H9 (cell line): Measurements from ENCODE around the gene SPOP. TPM values are rescaled to one million over a fixed set of nuclear protein-coding genes. Genes with fewer than 3 reads are reported as not detected.

Source experiments
- DNase-seq: peaks from one replicate; pipeline ENCODE4 v3.0.0-alpha.2; 2017
- H2AFZ ChIP-seq: one replicate; pipeline ENCODE4 v1.6.1; 2013; ENCODE audit warnings: mild to moderate bottlenecking, low read length, control low read depth, moderate library complexity
- H2AK5ac ChIP-seq: 2 replicates; pipeline ENCODE4 v1.6.1; 2013; ENCODE audit warnings: low read length, control low read depth, mixed read lengths; ENCODE audit not compliant: insufficient read length
- H2BK120ac ChIP-seq: one replicate; pipeline ENCODE4 v1.6.1; 2013; ENCODE audit warnings: low read depth, mild to moderate bottlenecking, low read length, control low read depth, inconsistent platforms; ENCODE audit not compliant: poor library complexity, severe bottlenecking
- H2BK12ac ChIP-seq: 2 replicates; pipeline ENCODE4 v1.6.1; 2013; ENCODE audit warnings: low read length, control low read depth, mixed read lengths, low read depth; ENCODE audit not compliant: insufficient read length
- H2BK15ac ChIP-seq: 2 replicates; pipeline ENCODE4 v1.6.1; 2013; ENCODE audit warnings: low read depth, low read length, control low read depth
- H2BK20ac ChIP-seq: one replicate; pipeline ENCODE4 v1.6.1; 2013; ENCODE audit warnings: low read depth, mild to moderate bottlenecking, low read length, control low read depth, inconsistent platforms; ENCODE audit not compliant: poor library complexity, severe bottlenecking
- H2BK5ac ChIP-seq: 2 replicates; pipeline ENCODE4 v1.6.1; 2013; ENCODE audit warnings: low read length, control low read depth, mixed read lengths; ENCODE audit not compliant: insufficient read length
- H3K14ac ChIP-seq: 2 replicates; pipeline ENCODE4 v1.6.1; 2013; ENCODE audit warnings: low read length, control low read depth; ENCODE audit not compliant: insufficient read depth
- H3K18ac ChIP-seq: 2 replicates; pipeline ENCODE4 v1.6.1; 2013; ENCODE audit warnings: low read depth, mild to moderate bottlenecking, mixed read lengths, low read length, control low read depth; ENCODE audit not compliant: insufficient read length
- H3K23ac ChIP-seq: 2 replicates; pipeline ENCODE4 v1.6.1; 2013; ENCODE audit warnings: low read length, control low read depth, mixed read lengths, low read depth; ENCODE audit not compliant: insufficient read length
- H3K23me2 ChIP-seq: 2 replicates; pipeline ENCODE4 v1.6.1; 2013; ENCODE audit warnings: low read depth, mild to moderate bottlenecking, mixed read lengths, low read length, control low read depth; ENCODE audit not compliant: insufficient read length, poor library complexity, severe bottlenecking
- H3K27ac ChIP-seq: 2 replicates; pipeline ENCODE4 v1.5.1; 2013; ENCODE audit warnings: low read length, control low read depth, mixed read lengths, low read depth; ENCODE audit not compliant: insufficient read length
- H3K27me3 ChIP-seq: 2 replicates; pipeline ENCODE4 v1.6.1; 2013; ENCODE audit warnings: low read length, control low read depth, inconsistent platforms; ENCODE audit not compliant: insufficient read depth
- H3K4ac ChIP-seq: 2 replicates; pipeline ENCODE4 v1.6.1; 2013; ENCODE audit warnings: low read depth, mild to moderate bottlenecking, control low read depth, inconsistent platforms, low read length, moderate library complexity
- H3K4me1 ChIP-seq: 2 replicates; pipeline ENCODE4 v1.6.1; 2013; ENCODE audit warnings: low read length, control low read depth, inconsistent platforms; ENCODE audit not compliant: insufficient read depth
- H3K4me2 ChIP-seq: 2 replicates; pipeline ENCODE4 v1.6.1; 2013; ENCODE audit warnings: low read length, control low read depth, mixed read lengths; ENCODE audit not compliant: insufficient read length, insufficient read depth
- H3K56ac ChIP-seq: 2 replicates; pipeline ENCODE4 v1.6.1; 2013; ENCODE audit warnings: low read depth, mild to moderate bottlenecking, mixed read lengths, low read length, control low read depth; ENCODE audit not compliant: insufficient read length
- H3K79me1 ChIP-seq: 2 replicates; pipeline ENCODE4 v1.6.1; 2013; ENCODE audit warnings: low read depth, mild to moderate bottlenecking, moderate library complexity, low read length, control low read depth, inconsistent platforms; ENCODE audit not compliant: insufficient read depth, poor library complexity, severe bottlenecking
- H3K79me2 ChIP-seq: 2 replicates; pipeline ENCODE4 v1.6.1; 2013; ENCODE audit warnings: low read length, control low read depth, inconsistent platforms; ENCODE audit not compliant: insufficient read depth
- H3K9ac ChIP-seq: 2 replicates; pipeline ENCODE4 v1.6.1; 2013; ENCODE audit warnings: low read length, control low read depth, mixed read lengths; ENCODE audit not compliant: insufficient read length; ENCODE audit errors: extremely low read depth
- H3K9me3 ChIP-seq: one replicate; pipeline ENCODE4 v1.6.1; 2013; ENCODE audit warnings: low read depth, low read length, inconsistent platforms; ENCODE audit not compliant: control insufficient read depth
- H3T11ph ChIP-seq: one replicate; pipeline ENCODE4 v1.6.1; 2013; ENCODE audit warnings: mild to moderate bottlenecking, low read length, control low read depth, inconsistent platforms
- H4K20me1 ChIP-seq: one replicate; pipeline ENCODE4 v1.6.1; 2013; ENCODE audit not compliant: control insufficient read depth, insufficient read length, insufficient read depth
- H4K5ac ChIP-seq: 2 replicates; pipeline ENCODE4 v1.6.1; 2013; ENCODE audit warnings: low read depth, mild to moderate bottlenecking, mixed read lengths, low read length, control low read depth; ENCODE audit not compliant: insufficient read length
- H4K8ac ChIP-seq: replicated peaks from 2 replicates; pipeline ENCODE4 v1.6.1; 2013; ENCODE audit warnings: low read length, control low read depth, mixed read lengths, low read depth; ENCODE audit not compliant: insufficient read length
- H4K91ac ChIP-seq: 2 replicates; pipeline ENCODE4 v1.6.1; 2013; ENCODE audit warnings: low read depth, mild to moderate bottlenecking, moderate library complexity, mixed read lengths, low read length, control low read depth; ENCODE audit not compliant: insufficient read length
- H3K27ac Mint-ChIP-seq, 3 experiments: 2 replicates in 2 of 3; 3 replicates in 1 of 3; pipeline ENCODE4 v1.8.0; 2020 to 2021; ENCODE audit warnings: mixed read lengths in 3 of 3, mild to moderate bottlenecking in 1 of 3, moderate library complexity in 1 of 3
- H3K27me3 Mint-ChIP-seq: 2 replicates; pipeline ENCODE4 v1.8.0; 2021; ENCODE audit warnings: low read depth, mild to moderate bottlenecking, moderate library complexity, mixed read lengths
- H3K36me3 Mint-ChIP-seq, 3 experiments: 2 replicates in 2 of 3; 3 replicates in 1 of 3; pipeline ENCODE4 v1.8.0; 2020 to 2021; ENCODE audit warnings: low read depth in 3 of 3, mixed read lengths in 3 of 3; ENCODE audit not compliant: insufficient read depth in 1 of 3
- H3K4me1 Mint-ChIP-seq, 2 experiments: 2 replicates each; pipeline ENCODE4 v1.8.0; 2020; ENCODE audit warnings: mixed read lengths in 2 of 2
- H3K4me3 Mint-ChIP-seq, 2 experiments: 2 replicates in 1 of 2; 3 replicates in 1 of 2; pipeline ENCODE4 v1.8.0; 2020 to 2021; ENCODE audit warnings: mild to moderate bottlenecking in 2 of 2, mixed read lengths in 2 of 2, moderate library complexity in 1 of 2
- H3K9me3 Mint-ChIP-seq, 2 experiments: 2 replicates in 1 of 2; 3 replicates in 1 of 2; pipeline ENCODE4 v1.8.0; 2020; ENCODE audit warnings: mild to moderate bottlenecking in 2 of 2, mixed read lengths in 2 of 2, moderate library complexity in 1 of 2
- WGBS: extraction: QIAGEN DNeasy Blood & Tissue Kit; methylation state at CpG from one replicate; pipeline ENCODE4 v1.1.7; 2013; ENCODE audit warnings: missing lambda C conversion rate, low lambda C conversion rate, mixed read lengths; ENCODE audit not compliant: insufficient read length; ENCODE audit errors: extremely low coverage; 5-methylcytosine and 5-hydroxymethylcytosine counted together
- total RNA-seq: library from RNA; stranded (reverse); gene quantifications from 2 replicates; pipeline ENCODE4 v1.2.1, GENCODE V29; 2021
- TF ChIP-seq, protein P1 (sequence below): fragments of 200-600 bp; sonication (generic); conservative IDR thresholded peaks from 3 replicates; pipeline ENCODE4 v1.8.0; 2021; ENCODE audit warnings: antibody characterized with exemption, mild to moderate bottlenecking

Gene SPOP
- total RNA-seq, 1 experiment from 2014 or later, result 33.7 TPM

DNA sequence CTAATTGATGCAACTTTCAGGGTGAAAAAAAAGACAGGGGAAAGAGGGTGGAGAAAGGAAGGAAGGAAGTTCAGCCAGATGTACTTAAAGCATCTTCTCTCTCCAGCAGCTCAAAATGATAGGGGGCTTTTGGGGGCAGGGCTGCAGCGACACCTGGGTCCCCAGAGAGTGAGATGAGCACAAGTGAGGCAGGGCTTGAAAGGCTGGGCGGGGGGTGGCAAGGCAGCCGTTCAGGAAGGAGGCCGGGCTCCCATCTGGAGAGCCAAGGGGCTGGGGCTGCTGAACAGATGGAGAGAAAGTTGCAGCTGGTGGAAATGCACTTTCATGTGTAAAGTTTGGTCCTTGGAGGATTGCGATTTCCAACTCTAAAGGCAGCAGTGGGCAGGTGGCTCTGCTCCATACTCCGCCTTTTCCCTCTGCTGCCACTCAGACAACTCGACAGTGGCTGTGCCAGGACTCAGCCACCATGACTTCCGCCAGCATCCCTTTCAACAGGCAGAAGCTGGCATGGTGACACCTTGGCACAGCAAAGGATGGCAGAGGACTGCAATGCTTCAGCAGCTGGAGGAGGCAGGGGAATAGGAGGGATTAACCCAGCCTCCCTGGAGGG, 22.2 kb upstream of the SPOP start:
- Histone ChIP-seq H3K14ac (no peak overlapping the region; the same call in 1 of the 2 replicates), H3K23me2 (peaks cover 3% of the 10 kb centered on the region), H3K56ac (no peak overlapping the region), H3K9me3 (no peaks in the 10 kb centered on the region), H3K18ac (no peak overlapping the region), H2AK5ac (no peak overlapping the region), H2BK20ac (no peak overlapping the region), H4K8ac (no peak overlapping the region), H2AFZ (no peak overlapping the region), H2BK120ac (no peak overlapping the region), H3K27me3 (no peaks in the 10 kb centered on the region), H2BK12ac (no peak overlapping the region), H2BK5ac (no peak overlapping the region), H3K4me2 (no peak overlapping the region), H3K27ac (no peak overlapping the region), H3K79me1 (no peaks in the 10 kb centered on the region), H3K4me1 (no peaks in the 10 kb centered on the region), H3K9ac (no peak overlapping the region), H4K5ac (no peak overlapping the region), H4K91ac (no peak overlapping the region), H3K23ac (no peak overlapping the region), H3T11ph (no peak overlapping the region), H2BK15ac (no peak overlapping the region), H4K20me1 (no peaks in the 10 kb centered on the region), H3K79me2 (no peaks in the 10 kb centered on the region), H3K4ac (no peak overlapping the region)
- Mint-ChIP-seq H3K4me3 (no peak overlapping the region), H3K27ac (no peak overlapping the region; a peak in 1 of 7 replicates), H3K36me3 (peaks cover 11 to 48% (median 43%) of the 10 kb centered on the region in 3 experiments; a peak in 6 of 7 replicates), H3K9me3 (no peaks in the 10 kb centered on the region), H3K4me1 (peaks cover 3% of the 10 kb centered on the region in 2 experiments), H3K27me3 (peaks cover 3% of the 10 kb centered on the region)
- WGBS, result no CpG with 5 or more reads among the region's 8 CpGs
- TF ChIP-seq, protein P1, sequence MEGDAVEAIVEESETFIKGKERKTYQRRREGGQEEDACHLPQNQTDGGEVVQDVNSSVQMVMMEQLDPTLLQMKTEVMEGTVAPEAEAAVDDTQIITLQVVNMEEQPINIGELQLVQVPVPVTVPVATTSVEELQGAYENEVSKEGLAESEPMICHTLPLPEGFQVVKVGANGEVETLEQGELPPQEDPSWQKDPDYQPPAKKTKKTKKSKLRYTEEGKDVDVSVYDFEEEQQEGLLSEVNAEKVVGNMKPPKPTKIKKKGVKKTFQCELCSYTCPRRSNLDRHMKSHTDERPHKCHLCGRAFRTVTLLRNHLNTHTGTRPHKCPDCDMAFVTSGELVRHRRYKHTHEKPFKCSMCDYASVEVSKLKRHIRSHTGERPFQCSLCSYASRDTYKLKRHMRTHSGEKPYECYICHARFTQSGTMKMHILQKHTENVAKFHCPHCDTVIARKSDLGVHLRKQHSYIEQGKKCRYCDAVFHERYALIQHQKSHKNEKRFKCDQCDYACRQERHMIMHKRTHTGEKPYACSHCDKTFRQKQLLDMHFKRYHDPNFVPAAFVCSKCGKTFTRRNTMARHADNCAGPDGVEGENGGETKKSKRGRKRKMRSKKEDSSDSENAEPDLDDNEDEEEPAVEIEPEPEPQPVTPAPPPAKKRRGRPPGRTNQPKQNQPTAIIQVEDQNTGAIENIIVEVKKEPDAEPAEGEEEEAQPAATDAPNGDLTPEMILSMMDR, result no peak
- DNase-seq, result no peak
